Astrocyte (in vitro differentiated cells and primary cell): ENCODE data around the gene DCANP1.

Experiments used
- EZH2 ChIP-seq: IDR thresholded peaks from 2 replicates; pipeline ENCODE4 v1.6.1; 2012; ENCODE audit warnings: mild to moderate bottlenecking, low read length, inconsistent platforms; ENCODE audit not compliant: insufficient read depth
- TF ChIP-seq, protein P1 (sequence below): IDR thresholded peaks from 2 replicates; pipeline ENCODE4 v1.5.1; 2011; ENCODE audit warnings: low read depth, mild to moderate bottlenecking, inconsistent platforms, low read length, moderate library complexity; ENCODE audit not compliant: insufficient read depth

DNA sequence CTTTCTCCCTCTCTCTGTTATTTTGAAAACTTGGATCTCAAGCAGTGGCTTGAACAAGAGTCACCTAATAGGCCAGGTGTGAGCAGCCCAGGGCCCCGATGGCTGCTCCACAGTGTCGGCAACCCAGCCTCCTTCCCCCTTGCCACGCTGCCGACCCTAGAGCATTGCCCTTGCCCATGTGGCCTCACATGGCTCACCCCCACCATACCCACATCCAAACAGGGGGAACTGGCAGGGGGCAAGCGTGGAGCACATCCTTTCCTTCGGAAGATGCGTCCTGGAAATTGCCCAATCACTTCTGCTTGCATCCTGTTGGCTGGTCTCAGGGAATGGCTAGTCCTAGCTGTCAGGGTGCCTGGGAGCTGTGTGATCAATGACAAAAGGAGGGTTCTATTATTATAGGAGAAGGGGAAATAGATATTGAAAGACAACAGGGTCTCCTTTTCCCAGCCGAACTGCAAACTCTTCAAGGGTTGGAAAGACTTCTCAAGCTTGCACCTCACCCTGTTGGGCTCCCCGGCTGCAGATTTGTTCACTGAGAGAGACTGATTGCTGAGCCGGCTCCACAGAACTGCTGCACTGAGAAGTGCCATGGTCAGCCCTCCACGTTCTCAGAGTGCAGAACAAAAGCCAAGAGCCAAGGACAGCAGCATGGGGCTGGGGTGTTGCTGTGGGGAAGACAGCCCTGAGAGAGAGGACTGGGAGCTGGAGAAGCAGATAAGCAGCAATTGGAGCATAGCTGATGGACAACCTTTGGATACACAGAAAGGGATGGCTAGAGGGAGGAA lies 13.3 kb upstream of the DCANP1 start:
- TF ChIP-seq, protein P1, sequence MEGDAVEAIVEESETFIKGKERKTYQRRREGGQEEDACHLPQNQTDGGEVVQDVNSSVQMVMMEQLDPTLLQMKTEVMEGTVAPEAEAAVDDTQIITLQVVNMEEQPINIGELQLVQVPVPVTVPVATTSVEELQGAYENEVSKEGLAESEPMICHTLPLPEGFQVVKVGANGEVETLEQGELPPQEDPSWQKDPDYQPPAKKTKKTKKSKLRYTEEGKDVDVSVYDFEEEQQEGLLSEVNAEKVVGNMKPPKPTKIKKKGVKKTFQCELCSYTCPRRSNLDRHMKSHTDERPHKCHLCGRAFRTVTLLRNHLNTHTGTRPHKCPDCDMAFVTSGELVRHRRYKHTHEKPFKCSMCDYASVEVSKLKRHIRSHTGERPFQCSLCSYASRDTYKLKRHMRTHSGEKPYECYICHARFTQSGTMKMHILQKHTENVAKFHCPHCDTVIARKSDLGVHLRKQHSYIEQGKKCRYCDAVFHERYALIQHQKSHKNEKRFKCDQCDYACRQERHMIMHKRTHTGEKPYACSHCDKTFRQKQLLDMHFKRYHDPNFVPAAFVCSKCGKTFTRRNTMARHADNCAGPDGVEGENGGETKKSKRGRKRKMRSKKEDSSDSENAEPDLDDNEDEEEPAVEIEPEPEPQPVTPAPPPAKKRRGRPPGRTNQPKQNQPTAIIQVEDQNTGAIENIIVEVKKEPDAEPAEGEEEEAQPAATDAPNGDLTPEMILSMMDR, result no peak
- TF ChIP-seq EZH2, result no peak
